ENCODE data around the gene C6orf89.

Gene C6orf89

DNA sequence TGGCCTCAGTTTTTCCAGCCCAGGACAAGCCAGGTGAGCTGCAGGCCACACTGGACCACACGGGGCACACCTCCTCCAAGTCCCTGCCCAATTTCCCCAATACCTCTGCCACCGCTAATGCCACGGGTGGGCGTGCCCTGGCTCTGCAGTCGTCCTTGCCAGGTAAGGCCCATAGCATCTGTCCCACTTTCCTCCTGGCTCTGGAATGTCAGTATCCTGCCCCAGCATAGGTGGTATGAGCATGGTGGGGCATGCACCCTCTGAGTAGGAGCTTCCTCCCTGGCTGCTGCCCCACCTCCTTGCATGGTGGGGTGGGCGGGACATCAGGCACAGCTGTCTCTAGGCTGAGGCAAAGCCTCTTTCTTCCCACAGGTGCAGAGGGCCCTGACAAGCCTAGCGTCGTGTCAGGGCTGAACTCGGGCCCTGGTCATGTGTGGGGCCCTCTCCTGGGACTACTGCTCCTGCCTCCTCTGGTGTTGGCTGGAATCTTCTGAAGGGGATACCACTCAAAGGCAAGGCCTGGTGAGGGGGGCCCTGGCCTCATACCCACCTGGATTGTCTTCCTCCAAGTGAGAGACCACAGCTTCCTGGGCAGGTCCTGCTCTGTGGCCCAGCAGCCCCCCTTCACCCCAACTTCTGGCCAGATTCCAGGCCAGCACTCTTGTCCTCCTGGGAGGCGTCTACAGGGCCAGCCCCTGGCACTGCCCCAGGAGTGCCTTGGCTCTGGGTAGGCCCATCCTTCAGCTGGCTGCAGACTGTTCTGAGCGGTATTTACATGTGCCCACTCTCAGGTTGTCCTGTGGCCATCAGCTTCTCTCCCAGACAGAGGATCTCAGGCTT lies 77.9 kb downstream of the C6orf89 start:
- TF ChIP-seq, protein P1, sequence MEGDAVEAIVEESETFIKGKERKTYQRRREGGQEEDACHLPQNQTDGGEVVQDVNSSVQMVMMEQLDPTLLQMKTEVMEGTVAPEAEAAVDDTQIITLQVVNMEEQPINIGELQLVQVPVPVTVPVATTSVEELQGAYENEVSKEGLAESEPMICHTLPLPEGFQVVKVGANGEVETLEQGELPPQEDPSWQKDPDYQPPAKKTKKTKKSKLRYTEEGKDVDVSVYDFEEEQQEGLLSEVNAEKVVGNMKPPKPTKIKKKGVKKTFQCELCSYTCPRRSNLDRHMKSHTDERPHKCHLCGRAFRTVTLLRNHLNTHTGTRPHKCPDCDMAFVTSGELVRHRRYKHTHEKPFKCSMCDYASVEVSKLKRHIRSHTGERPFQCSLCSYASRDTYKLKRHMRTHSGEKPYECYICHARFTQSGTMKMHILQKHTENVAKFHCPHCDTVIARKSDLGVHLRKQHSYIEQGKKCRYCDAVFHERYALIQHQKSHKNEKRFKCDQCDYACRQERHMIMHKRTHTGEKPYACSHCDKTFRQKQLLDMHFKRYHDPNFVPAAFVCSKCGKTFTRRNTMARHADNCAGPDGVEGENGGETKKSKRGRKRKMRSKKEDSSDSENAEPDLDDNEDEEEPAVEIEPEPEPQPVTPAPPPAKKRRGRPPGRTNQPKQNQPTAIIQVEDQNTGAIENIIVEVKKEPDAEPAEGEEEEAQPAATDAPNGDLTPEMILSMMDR (conservative IDR thresholded peaks at IDR 0.05; ENCODE audit: control insufficient read depth, insufficient read depth, low read depth, low read length), result no peak
- H3K4me3 ChIP-seq (ENCODE audit: control insufficient read depth, low read depth, low read length), result no peak overlapping the region

DNA sequence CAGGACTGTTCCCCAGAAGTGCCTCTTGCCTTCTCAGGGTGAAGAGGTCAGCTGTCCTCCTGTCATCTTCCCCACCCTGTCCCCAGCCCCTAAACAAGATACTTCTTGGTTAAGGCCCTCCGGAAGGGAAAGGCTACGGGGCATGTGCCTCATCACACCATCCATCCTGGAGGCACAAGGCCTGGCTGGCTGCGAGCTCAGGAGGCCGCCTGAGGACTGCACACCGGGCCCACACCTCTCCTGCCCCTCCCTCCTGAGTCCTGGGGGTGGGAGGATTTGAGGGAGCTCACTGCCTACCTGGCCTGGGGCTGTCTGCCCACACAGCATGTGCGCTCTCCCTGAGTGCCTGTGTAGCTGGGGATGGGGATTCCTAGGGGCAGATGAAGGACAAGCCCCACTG lies 78.6 kb downstream of the C6orf89 start:
- no peak overlapping the region for H3K4me3 ChIP-seq (ENCODE audit: control insufficient read depth, low read depth, low read length)
- TF ChIP-seq, protein P1 (conservative IDR thresholded peaks at IDR 0.05; ENCODE audit: control insufficient read depth, insufficient read depth, low read depth, low read length), result no peak
- DNase-seq (ENCODE audit: low read depth), result no peak

More for the DNA sequence above, 77.9 kb downstream of the C6orf89 start:
- no peak for DNase-seq (ENCODE audit: low read depth)

DNA sequence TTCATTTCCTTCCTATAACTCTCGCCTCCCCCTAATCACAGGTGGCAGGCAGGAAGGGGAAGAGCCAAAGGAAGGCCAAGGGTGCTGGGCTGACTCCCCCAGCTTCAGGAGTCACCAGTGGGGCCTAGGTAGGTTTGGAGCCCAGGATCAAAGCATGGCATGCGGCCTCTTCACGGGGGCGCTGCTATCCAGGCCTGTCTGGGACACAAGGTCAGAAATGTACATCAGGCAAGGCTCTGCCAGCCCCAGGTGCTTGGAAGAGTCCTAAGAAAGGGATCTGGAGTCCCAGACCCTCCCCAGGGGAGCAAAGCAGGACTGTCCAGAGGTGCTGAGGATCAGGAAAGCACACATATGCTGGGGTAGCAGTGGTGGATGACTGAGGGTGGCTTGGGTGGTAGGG lies 79.2 kb downstream of the C6orf89 start:
- TF ChIP-seq, protein P1 (conservative IDR thresholded peaks at IDR 0.05; ENCODE audit: control insufficient read depth, insufficient read depth, low read depth, low read length), result no peak
- no peak for DNase-seq (ENCODE audit: low read depth)
- H3K4me3 ChIP-seq (ENCODE audit: control insufficient read depth, low read depth, low read length), result no peak overlapping the region

DNA sequence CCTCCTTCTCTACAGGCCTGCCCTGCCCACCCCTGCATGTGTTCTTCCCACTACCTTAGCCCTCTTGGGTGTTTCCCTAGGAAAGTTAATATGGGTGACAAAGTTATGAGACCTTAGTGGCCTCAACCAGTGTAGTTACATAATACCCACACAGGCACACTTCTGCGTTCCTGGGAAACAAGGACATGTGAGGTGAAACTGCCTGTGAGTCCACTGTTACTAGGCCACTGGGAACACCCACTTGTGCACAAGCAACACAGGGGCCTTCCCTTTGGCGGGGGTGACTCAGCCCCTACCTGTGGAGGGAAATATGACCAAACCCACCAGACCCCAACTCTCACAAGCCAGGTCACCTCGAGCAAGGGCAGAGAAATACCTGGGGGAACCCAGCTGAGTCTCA lies 81.5 kb downstream of the C6orf89 start:
- DNase-seq (ENCODE audit: low read depth), result no peak
- TF ChIP-seq, protein P1 (conservative IDR thresholded peaks at IDR 0.05; ENCODE audit: control insufficient read depth, insufficient read depth, low read depth, low read length), result no peak
- H3K4me3 ChIP-seq (ENCODE audit: control insufficient read depth, low read depth, low read length), result no peak overlapping the region

DNA sequence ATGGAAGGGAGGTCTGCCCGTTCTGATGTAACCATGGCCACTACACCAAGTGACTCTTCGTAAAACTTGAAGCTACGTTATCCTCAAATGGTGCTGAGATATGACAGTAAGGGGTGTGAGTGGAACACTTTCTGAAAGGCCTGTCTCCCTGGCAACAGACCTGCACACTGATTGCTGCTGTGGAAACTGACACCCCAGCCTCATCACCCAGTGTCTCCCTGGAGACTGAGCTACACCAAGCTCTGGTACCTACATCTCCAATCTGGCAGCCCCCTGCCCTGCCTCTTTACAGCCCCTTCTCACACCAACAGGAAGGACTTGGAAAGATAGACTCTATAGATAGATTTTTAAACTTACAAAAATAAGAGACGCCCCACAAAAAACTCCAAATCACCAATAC lies 82.0 kb downstream of the C6orf89 start:
- no peak for DNase-seq (ENCODE audit: low read depth)
- TF ChIP-seq, protein P1 (conservative IDR thresholded peaks at IDR 0.05; ENCODE audit: control insufficient read depth, insufficient read depth, low read depth, low read length), result no peak
- no peak overlapping the region for H3K4me3 ChIP-seq (ENCODE audit: control insufficient read depth, low read depth, low read length)

DNA sequence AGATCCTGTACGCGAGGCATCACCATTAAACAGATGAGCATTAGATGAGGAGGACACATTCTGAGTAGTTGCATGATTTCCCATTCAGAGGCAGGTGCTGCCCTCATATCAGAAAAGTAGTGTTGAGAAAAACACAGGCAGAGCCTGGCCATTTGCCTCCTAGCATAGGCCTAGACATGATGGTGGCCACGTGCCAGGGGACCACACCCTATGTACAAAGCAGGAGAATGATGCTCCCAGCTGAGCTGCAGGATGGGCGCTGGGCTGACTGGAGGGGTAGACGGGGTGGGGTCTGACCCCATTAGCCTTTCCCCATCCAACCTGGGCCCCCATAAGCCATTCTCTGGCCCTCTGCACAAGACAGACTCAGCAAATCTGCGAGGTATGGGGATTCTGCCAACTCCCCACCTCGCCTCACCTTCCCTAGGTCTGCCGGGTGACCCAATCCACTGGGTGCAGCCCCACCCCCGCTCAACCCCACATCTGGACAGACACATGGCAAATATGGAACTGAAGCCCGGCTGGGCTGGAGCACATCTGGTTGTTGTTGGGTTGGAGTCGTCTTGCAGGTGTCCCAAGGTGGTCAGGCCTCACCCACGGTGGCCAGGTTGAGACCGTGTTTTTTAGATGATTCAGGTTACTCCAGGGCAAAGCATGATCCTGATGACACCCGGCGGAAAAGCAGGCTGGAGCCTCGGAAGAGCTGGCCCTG lies 82.7 kb downstream of the C6orf89 start:
- DNase-seq (ENCODE audit: low read depth), result peak; percentile 43
- H3K4me3 ChIP-seq (ENCODE audit: control insufficient read depth, low read depth, low read length), result no peak overlapping the region
- TF ChIP-seq, protein P1 (conservative IDR thresholded peaks at IDR 0.05; ENCODE audit: control insufficient read depth, insufficient read depth, low read depth, low read length), result no peak

All from fibroblast of mammary gland (primary cell).